GM12872 (cell line): ENCODE data around the gene PRRT1B.

Experiments used
- CTCF ChIP-seq: IDR thresholded peaks from 3 replicates; pipeline ENCODE4 v1.5.1; 2011; ENCODE audit warnings: low read depth, mild to moderate bottlenecking, low read length, moderate library complexity; ENCODE audit not compliant: insufficient read depth

Gene PRRT1B

GRCh38 chr9:131516930-131517329 lies 28.4 kb upstream of the PRRT1B start:
- TF ChIP-seq CTCF: no peak

- no peak for TF ChIP-seq CTCF
Measured at GRCh38 chr9:131517761-131518190, 27.5 kb upstream of the PRRT1B start.

GRCh38 chr9:131518553-131518952 lies 26.8 kb upstream of the PRRT1B start:
- TF ChIP-seq CTCF: no peak

- no peak for TF ChIP-seq CTCF
Measured at GRCh38 chr9:131520503-131520902, 24.8 kb upstream of the PRRT1B start.

- TF ChIP-seq CTCF: no peak
Measured at GRCh38 chr9:131521203-131521602, 24.1 kb upstream of the PRRT1B start.

GRCh38 chr9:131521822-131522221 lies 23.5 kb upstream of the PRRT1B start:
- no peak for TF ChIP-seq CTCF

- TF ChIP-seq CTCF: no peak
Measured at GRCh38 chr9:131522257-131523085, 22.9 kb upstream of the PRRT1B start.

- no peak for TF ChIP-seq CTCF
Measured at GRCh38 chr9:131523086-131523388, 22.3 kb upstream of the PRRT1B start.
